K562 (cell line): ENCODE results near the gene SYTL2. TPM values are rescaled to one million over a fixed set of nuclear protein-coding genes. Genes with fewer than 3 reads are reported as not detected.

Experiments used
- ATAC-seq: fragments of 200-7000 bp; cut with Tn5 transposase; 3 replicates; pipeline ENCODE4 v1.9.1; 2020; ENCODE audit warnings: moderate library complexity
- BruUV-seq: library from RNA; stranded (reverse); fragments of 400-500 nt; replicated peaks from 2 replicates; lab custom pipeline; 2021; lab: Mats Ljungman, UMichigan
- CTCF ChIA-PET: fragments of 300-600 bp; formaldehyde crosslinking; extraction: SDS; loops from one replicate; lab custom pipeline; 2021; ENCODE audit warnings: low intra/inter-chr PET ratio; lab: Yijun Ruan, JAX
- POLR2A ChIA-PET: fragments of 300-600, 350-650 bp; sonication (Branson Sonifier 250); formaldehyde crosslinking; extraction: SDS; loops from one replicate; lab custom pipeline; 2021; ENCODE audit warnings: antibody characterized with exemption, inconsistent platforms; lab: Yijun Ruan, JAX
- DNase-seq, 4 experiments: peaks; one replicate each; pipeline versions ENCODE4 v3.0.0 to v3.0.0-alpha.2; 2011 to 2018; ENCODE audit warnings: low spot score in 3 of 4, mixed read lengths in 3 of 4; ENCODE audit errors: extremely low read depth in 1 of 4
- FAIRE-seq: peaks from 2 replicates; lab custom pipeline; 2011; peaks lifted over from hg19 to GRCh38; lab: Jason Lieb, UNC
- H2AFZ ChIP-seq: 2 replicates; pipeline ENCODE4 v1.6.0; 2011; ENCODE audit warnings: low read depth, low read length, control low read depth, inconsistent platforms
- H3K27ac ChIP-seq: fragments of 200-600 bp; 3 replicates; pipeline ENCODE4 v1.8.0; 2011; ENCODE audit warnings: low read depth, mild to moderate bottlenecking, control low read depth, inconsistent platforms, low read length, moderate library complexity, mixed read lengths; ENCODE audit errors: extremely low read depth
- H3K27me3 ChIP-seq, 2 experiments: fragments of 300-600 bp in 1 of 2; 2 replicates in 1 of 2; 3 replicates in 1 of 2; pipeline versions ENCODE4 v1.6.0 to v1.8.0; 2011; ENCODE audit warnings: inconsistent platforms in 2 of 2, low read length in 2 of 2, mild to moderate bottlenecking in 1 of 2, mixed read lengths in 1 of 2, moderate library complexity in 1 of 2; ENCODE audit not compliant: control insufficient read depth in 2 of 2, insufficient read depth in 2 of 2
- H3K36me3 ChIP-seq: fragments of 300-600 bp; 3 replicates; pipeline ENCODE4 v1.8.0; 2011; ENCODE audit warnings: mild to moderate bottlenecking, low read length, inconsistent platforms; ENCODE audit not compliant: control insufficient read depth, insufficient read depth
- H3K4me1 ChIP-seq, 2 experiments: fragments of 200-600 bp in 1 of 2; replicated peaks in 1 of 2; 2 replicates in 1 of 2; 3 replicates in 1 of 2; pipeline versions ENCODE4 v1.5.1 to v1.8.0; 2011; ENCODE audit warnings: inconsistent platforms in 2 of 2, low read length in 2 of 2, mild to moderate bottlenecking in 1 of 2, mixed read lengths in 1 of 2, moderate library complexity in 1 of 2; ENCODE audit not compliant: control insufficient read depth in 2 of 2, insufficient read depth in 2 of 2
- H3K4me2 ChIP-seq: 2 replicates; pipeline ENCODE4 v1.6.1; 2011; ENCODE audit warnings: low read length, control low read depth, inconsistent platforms, mixed read lengths; ENCODE audit not compliant: insufficient read depth
- H3K4me3 ChIP-seq: fragments of 200-600 bp; sonication (generic), shearing (Covaris generic); 2 replicates; pipeline ENCODE4 v1.5.1; 2016; ENCODE audit warnings: control low read depth, inconsistent platforms
- H3K79me2 ChIP-seq: fragments of 200-600 bp; 3 replicates; pipeline ENCODE4 v1.8.0; 2011; ENCODE audit warnings: low read length, inconsistent platforms; ENCODE audit not compliant: control insufficient read depth, insufficient read depth
- H3K9ac ChIP-seq, 2 experiments: 2 replicates each; pipeline versions ENCODE4 v1.6.0 to v1.6.1; 2011; ENCODE audit warnings: low read depth in 2 of 2, low read length in 2 of 2, control low read depth in 1 of 2, inconsistent platforms in 1 of 2, mild to moderate bottlenecking in 1 of 2, mixed read lengths in 1 of 2; ENCODE audit not compliant: insufficient read depth in 1 of 2
- H3K9me1 ChIP-seq: one replicate; pipeline ENCODE4 v1.6.0; 2011; ENCODE audit warnings: inconsistent platforms, mild to moderate bottlenecking, low read length, moderate library complexity; ENCODE audit not compliant: control insufficient read depth, insufficient read depth
- H3K9me3 ChIP-seq: replicated peaks from 2 replicates; pipeline ENCODE4 v1.5.1; 2011; ENCODE audit warnings: low read depth, low read length, inconsistent platforms; ENCODE audit not compliant: control insufficient read depth, insufficient read depth
- H4K20me1 ChIP-seq: replicated peaks from 2 replicates; pipeline ENCODE4 v1.6.1; 2011; ENCODE audit warnings: low read length, inconsistent platforms, mixed read lengths; ENCODE audit not compliant: control insufficient read depth, insufficient read depth
- CBX8 ChIP-seq: fragments of 200-600 bp; sonication (generic); IDR thresholded peaks from 2 replicates; pipeline ENCODE4 v1.6.1; 2012; ENCODE audit warnings: borderline replicate concordance, mixed run types, low read depth, mild to moderate bottlenecking, moderate library complexity, mixed read lengths, low read length, control low read depth, inconsistent platforms; ENCODE audit not compliant: poor library complexity, severe bottlenecking; ENCODE audit errors: extremely low read depth
- EZH2 ChIP-seq: IDR thresholded peaks from 2 replicates; pipeline ENCODE4 v1.6.1; 2012; ENCODE audit warnings: low read depth, mild to moderate bottlenecking, inconsistent platforms, low read length, borderline replicate concordance
- FUS ChIP-seq: fragments of 200-400 bp; formaldehyde crosslinking; optimal IDR thresholded peaks from 2 replicates; pipeline ENCODE3; 2017; ENCODE audit warnings: low read depth, low read length
- ILF3 ChIP-seq: fragments of 450-650 bp; IDR thresholded peaks from 2 replicates; pipeline ENCODE4 v1.6.1; 2018; ENCODE audit warnings: antibody characterized with exemption, mild to moderate bottlenecking, moderate library complexity, borderline replicate concordance
- MLX ChIP-seq, 2 experiments: fragments of 450-650 bp in 1 of 2; sonication (generic) in 1 of 2; formaldehyde crosslinking; conservative IDR thresholded peaks; 2 replicates each; pipeline versions ENCODE4 v1.4.0 to v1.8.1; 2020 to 2022; ENCODE audit warnings: mild to moderate bottlenecking in 1 of 2, missing genetic modification reagents in 1 of 2
- NCOA6 ChIP-seq: fragments of 450-650 bp; IDR thresholded peaks from 2 replicates; pipeline ENCODE4 v1.6.1; 2017; ENCODE audit warnings: mild to moderate bottlenecking
- NEUROD1 ChIP-seq: fragments of 150-350 bp; IDR thresholded peaks from 2 replicates; pipeline ENCODE4 v1.6.1; 2014; ENCODE audit warnings: borderline replicate concordance, low read length, low read depth; ENCODE audit not compliant: partially characterized antibody
- NR2C1 ChIP-seq, 2 experiments: fragments of 450-650 bp; IDR thresholded peaks; 2 replicates each; pipeline ENCODE4 v1.6.1; 2017; ENCODE audit warnings: mild to moderate bottlenecking in 2 of 2, antibody characterized with exemption in 1 of 2, inconsistent platforms in 1 of 2, missing compliant biosample characterization in 1 of 2, missing genetic modification characterization in 1 of 2
- SIN3A ChIP-seq, 2 experiments: fragments of 150-350 bp in 1 of 2; IDR thresholded peaks; 2 replicates each; pipeline ENCODE4 v1.6.1; 2011 to 2016; ENCODE audit warnings: borderline replicate concordance in 2 of 2, low read depth in 2 of 2, low read length in 2 of 2, mild to moderate bottlenecking in 2 of 2, moderate library complexity in 2 of 2; ENCODE audit not compliant: control insufficient read depth in 1 of 2
- SIX5 ChIP-seq, 2 experiments: IDR thresholded peaks; 2 replicates each; pipeline ENCODE4 v1.6.1; 2011; ENCODE audit warnings: low read length in 2 of 2, borderline replicate concordance in 1 of 2, low read depth in 1 of 2, mild to moderate bottlenecking in 1 of 2, moderate library complexity in 1 of 2; ENCODE audit not compliant: insufficient read depth in 1 of 2
- TCF3 ChIP-seq: sonication (generic); formaldehyde crosslinking; IDR thresholded peaks from 2 replicates; pipeline ENCODE4 v1.4.0; 2020; ENCODE audit warnings: mild to moderate bottlenecking, missing genetic modification reagents
- ZFP36 ChIP-seq: fragments of 150-350 bp; IDR thresholded peaks from 2 replicates; pipeline ENCODE4 v1.6.1; 2018; ENCODE audit warnings: low read length, low read depth; ENCODE audit not compliant: partially characterized antibody
- ZNF280B ChIP-seq: fragments of 250-450 bp; sonication (Bioruptor Pico); IDR thresholded peaks from 2 replicates; pipeline ENCODE4 v1.5.1; 2021; ENCODE audit warnings: mild to moderate bottlenecking
- WGBS: fragments of 100-300 bp; shearing (Covaris generic); methylation state at CpG from one replicate; pipeline ENCODE4 v1.1.6; 2016; ENCODE audit warnings: low coverage, mixed read lengths; ENCODE audit not compliant: insufficient coverage; ENCODE audit errors: missing lambda C conversion rate; 5-methylcytosine and 5-hydroxymethylcytosine counted together
- in situ Hi-C: fragments of 300-500 bp; cut with MboI; formaldehyde crosslinking; loops from 4 replicates; pipeline ENCODE4 v1.15.0; 2018; ENCODE audit warnings: inconsistent platforms, mixed read lengths
- intact Hi-C: fragments of 100-400 bp; cut with micrococcal nuclease; formaldehyde crosslinking; loops from 2 replicates; pipeline ENCODE4 v1.14.2; 2022
- polyA plus RNA-seq, 8 experiments: library from polyadenylated mRNA; depleted of rRNA in 4 of 8; stranded (reverse) in 5 of 8; unstranded in 3 of 8; fragments of >200 nt; fragmentation: Nextera tagmentation in 2 of 8; fragmentation: Illumina TruSeq in 1 of 8; extraction: Ambion mirVana in 2 of 8; extraction: Trizol in 1 of 8; gene quantifications; 2 replicates each; pipeline versions ENCODE4 v1.2.1 to v1.2.3, GENCODE V29; 2011 to 2014; ENCODE audit warnings: inconsistent platforms in 1 of 8, missing spikeins in 1 of 8
- total RNA-seq, 7 experiments: library from RNA; depleted of rRNA in 6 of 7; stranded (reverse); fragments of >200 nt in 6 of 7; fragmentation: Illumina TruSeq in 2 of 7; extraction: Trizol in 2 of 7; gene quantifications; 2 replicates each; pipeline versions ENCODE4 v1.2.1 to v1.2.3, GENCODE V29; 2011 to 2021; ENCODE audit warnings: low replicate concordance in 1 of 7

The SYTL2 gene
- total and polyA plus RNA-seq, 9 of the 15 experiments (the other 6 are each of a cell fraction or from before 2014, with no cell fraction given): 0.05 to 0.57 (median 0.35) TPM

GRCh38 chr11:85752201-85752889, 58.6 kb downstream of the SYTL2 start:
- Histone ChIP-seq H3K27ac (no peak overlapping the region), H3K4me3 (no peak overlapping the region), H3K9ac (no peak overlapping the region), H3K27me3 (no peaks in the 10 kb centered on the region; a peak in 1 of 5 replicates), H3K79me2 (no peaks in the 10 kb centered on the region), H4K20me1 (no peaks in the 10 kb centered on the region), H3K9me1 (no peaks in the 10 kb centered on the region), H3K9me3 (no peaks in the 10 kb centered on the region), H3K36me3 (no peaks in the 10 kb centered on the region), H2AFZ (no peak overlapping the region), H3K4me2 (no peak overlapping the region), H3K4me1 (no peaks in the 10 kb centered on the region)
- BruUV-seq: no TSS peak
- TF ChIP-seq ZNF280B (CRISPR knock-in tag) (no peak), SIX5 (IDR thresholded peaks at IDR 0.05; ENCODE audit: borderline replicate concordance in 1 of 2, insufficient read depth in 1 of 2, low read depth in 1 of 2, low read length in 2 of 2) (no peak), NEUROD1 (no peak), TCF3 (CRISPR knock-in tag) (no peak), ZFP36 (no peak), EZH2 (no peak), MLX (CRISPR knock-in tag; conservative IDR thresholded peaks at IDR 0.05) (no peak), FUS (no peak), ILF3 (no peak), SIN3A (IDR thresholded peaks at IDR 0.05; ENCODE audit: borderline replicate concordance in 2 of 2, control insufficient read depth in 1 of 2, low read depth in 2 of 2, low read length in 2 of 2) (no peak), CBX8 (no peak), NCOA6 (no peak), NR2C1 (IDR thresholded peaks at IDR 0.05) (no peak), NR2C1 (tag; IDR thresholded peaks at IDR 0.05) (no peak)
- WGBS: 3% methylated on average over 4 of the region's 4 CpGs
- DNase-seq: no peak
- ChIA-PET POLR2A (no interaction called here), CTCF (no interaction called here)
- intact Hi-C loops (no loop called here), in situ Hi-C loops (no loop called here)
- FAIRE-seq: no peak
- no peak for ATAC-seq
